Liver (tissue), 9 donors: ENCODE measurements around the gene BST1. TPM values are rescaled to one million over a fixed set of nuclear protein-coding genes. Genes with fewer than 3 reads are reported as not detected.

Experiments used
- DNase-seq: peaks from one replicate; pipeline ENCODE4 v3.0.0-alpha.2; 2017; ENCODE audit warnings: low spot score
- H3K27ac ChIP-seq, 2 donors: one replicate each; pipeline ENCODE4 v1.7.0; 2013; ENCODE audit warnings: inconsistent platforms in 2 of 2, low read length in 2 of 2, control low read depth in 1 of 2, low read depth in 1 of 2, mild to moderate bottlenecking in 1 of 2
- H3K27me3 ChIP-seq, 4 donors: one replicate each; pipeline versions ENCODE4 v1.6.1 to v1.7.0; 2013; ENCODE audit warnings: low read length in 3 of 4, inconsistent platforms in 1 of 4, mild to moderate bottlenecking in 1 of 4, moderate library complexity in 1 of 4; ENCODE audit not compliant: control insufficient read depth in 4 of 4, insufficient read depth in 4 of 4
- H3K36me3 ChIP-seq, 4 donors: one replicate each; pipeline versions ENCODE4 v1.6.1 to v1.7.0; 2013; ENCODE audit warnings: low read length in 3 of 4, mild to moderate bottlenecking in 3 of 4, low read depth in 1 of 4, moderate library complexity in 1 of 4; ENCODE audit not compliant: control insufficient read depth in 4 of 4, insufficient read depth in 3 of 4
- H3K4me1 ChIP-seq, 4 donors: one replicate each; pipeline versions ENCODE4 v1.6.1 to v1.7.0; 2013; ENCODE audit warnings: low read length in 3 of 4, mild to moderate bottlenecking in 3 of 4, moderate library complexity in 1 of 4; ENCODE audit not compliant: control insufficient read depth in 4 of 4, insufficient read depth in 4 of 4
- H3K4me3 ChIP-seq, 3 donors: one replicate each; pipeline versions ENCODE4 v1.6.1 to v1.7.0; 2013; ENCODE audit warnings: low read length in 3 of 3, control low read depth in 1 of 3, low read depth in 1 of 3, mild to moderate bottlenecking in 1 of 3
- H3K9ac ChIP-seq, 2 donors: one replicate each; pipeline ENCODE4 v1.7.0; 2013; ENCODE audit warnings: low read length in 2 of 2, mild to moderate bottlenecking in 2 of 2, moderate library complexity in 2 of 2, control low read depth in 1 of 2, low read depth in 1 of 2
- H3K9me3 ChIP-seq, 4 donors: one replicate each; pipeline versions ENCODE4 v1.6.1 to v1.7.0; 2013; ENCODE audit warnings: low read length in 3 of 4; ENCODE audit not compliant: control insufficient read depth in 4 of 4
- CTCF ChIP-seq: fragments of 150-350 bp; IDR thresholded peaks from 2 replicates; pipeline ENCODE4 v1.5.1; 2017; ENCODE audit warnings: improper control_type of control experiment, low read depth, low read length; ENCODE audit not compliant: missing input control
- MAX ChIP-seq: IDR thresholded peaks from 2 replicates; pipeline ENCODE4 v1.6.1; 2016; ENCODE audit warnings: antibody characterized with exemption
- NR2F2 ChIP-seq: IDR thresholded peaks from 2 replicates; pipeline ENCODE4 v1.6.1; 2016; ENCODE audit warnings: antibody characterized with exemption
- RAD21 ChIP-seq, 2 donors: IDR thresholded peaks; 2 replicates each; pipeline ENCODE4 v1.6.1; 2016; ENCODE audit warnings: antibody characterized with exemption in 2 of 2, mild to moderate bottlenecking in 2 of 2
- REST ChIP-seq: IDR thresholded peaks from 2 replicates; pipeline ENCODE4 v1.6.1; 2016; ENCODE audit warnings: antibody characterized with exemption, mild to moderate bottlenecking
- TAF1 ChIP-seq: conservative IDR thresholded peaks from 2 replicates; pipeline ENCODE4 v1.6.1; 2016; ENCODE audit warnings: antibody characterized with exemption, mild to moderate bottlenecking
- YY1 ChIP-seq: IDR thresholded peaks from 2 replicates; pipeline ENCODE4 v1.6.1; 2016; ENCODE audit warnings: antibody characterized with exemption, mild to moderate bottlenecking
- WGBS: extraction: QIAGEN DNeasy Blood & Tissue Kit; methylation state at CpG from one replicate; pipeline ENCODE4 v1.1.7; 2013; 5-methylcytosine and 5-hydroxymethylcytosine counted together
- polyA plus RNA-seq, 2 donors: library from polyadenylated mRNA; stranded (reverse) in 1 of 2; unstranded in 1 of 2; fragments of 200-250 nt in 1 of 2; fragments of >200 nt in 1 of 2; fragmentation: Nextera tagmentation in 1 of 2; extraction: Ambion mirVana in 1 of 2; gene quantifications; one replicate each; pipeline versions ENCODE4 v1.2.1 to v1.2.3, GENCODE V29; 2013 to 2015
- total RNA-seq, 2 donors: library from RNA; depleted of rRNA; stranded (reverse); fragments of >200 nt; gene quantifications; one replicate each; pipeline ENCODE4 v1.2.3, GENCODE V29; 2014
- donor health status: healthy.
- donor health status: healthy.
- donor health status: healthy.
- donor health status: healthy.
- donor health status: healthy.

BST1 gene
- total and polyA plus RNA-seq, 4 donors = 3.7 to 13.2 (median 9.9) TPM

- H3K27me3 ChIP-seq = no peaks in the 10 kb centered on the region
- H3K9me3 ChIP-seq = no peaks in the 10 kb centered on the region
- peak overlapping the region; percentile 92 to 99 for H3K27ac ChIP-seq
- peaks cover 12 to 40% (median 26%) of the 10 kb centered on the region in 4 donors for H3K4me1 ChIP-seq
- TF ChIP-seq MAX (no peak), TAF1 (peak; percentile 28), REST (peak; percentile 31)
- peak overlapping the region; percentile 45 to 99 (median 90) for H3K4me3 ChIP-seq
- peak; percentile 70 for DNase-seq
- WGBS = under 1% methylated on average over 66 of the region's 66 CpGs
- peak overlapping the region; percentile 97 for H3K9ac ChIP-seq
- H3K36me3 ChIP-seq = no peaks in the 10 kb centered on the region
These were observed 48.2 kb upstream of the BST1 start for GRCh38 chr4:15654593-15655222.

GRCh38 chr4:15655223-15656037, 47.4 kb upstream of the BST1 start, which contains the start of gene FBXL5:
Gene FBXL5 (minus strand): TSS chr4:15655357. CDS start chr4:15655287, 70 bp downstream.
- Histone ChIP-seq H3K9ac (peak within 1 kb of the TSS; percentile 97), H3K27me3 (no peaks in the 10 kb centered on the region), H3K4me3 (peak within 1 kb of the TSS; percentile 55 to 99 (median 90)), H3K4me1 (peaks cover 8 to 32% (median 19%) of the 10 kb centered on the region in 4 donors), H3K27ac (peak within 1 kb of the TSS; percentile 92 to 99), H3K9me3 (no peaks in the 10 kb centered on the region), H3K36me3 (no peaks in the 10 kb centered on the region)
- peak; percentile 82 for DNase-seq
- WGBS = 5% methylated on average over 85 of the region's 85 CpGs
- TF ChIP-seq REST (peak; percentile 59), NR2F2 (peak; percentile 26), YY1 (peak; percentile 96), RAD21 (IDR thresholded peaks at IDR 0.05) (no peak), CTCF (peak; percentile 7)
